Stromal cell of bone marrow (primary cell): ENCODE measurements around the gene NAP1L4.
"Not testable (repeated sequence)": the region's sequence is repeated elsewhere in the genome, so short reads cannot be mapped to it uniquely, and the experiment has no call there.

Experiments used
- DNase-seq: peaks from one replicate; pipeline ENCODE4 v3.0.0-alpha.2; 2012; ENCODE audit warnings: low read depth

NAP1L4 gene

DNA sequence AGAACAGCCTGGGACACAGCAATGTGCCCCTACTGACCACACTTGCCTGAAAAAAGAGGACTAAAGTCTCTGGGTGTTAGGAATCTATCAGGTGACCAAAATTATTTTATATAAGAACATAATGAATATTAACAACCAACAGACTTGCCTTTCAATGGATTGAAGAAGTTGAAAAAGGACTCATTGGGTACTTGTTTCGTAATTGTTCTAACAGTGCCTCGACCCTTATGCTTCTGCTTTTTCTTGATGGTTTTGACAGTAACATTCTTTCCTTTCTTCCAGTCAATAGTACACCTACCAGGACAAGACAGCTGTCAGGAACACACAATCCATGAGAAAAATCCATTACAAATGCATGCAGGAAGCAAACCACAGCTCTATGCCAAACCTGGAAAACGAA lies 33.9 kb downstream of the NAP1L4 start:
- no peak for DNase-seq

DNA sequence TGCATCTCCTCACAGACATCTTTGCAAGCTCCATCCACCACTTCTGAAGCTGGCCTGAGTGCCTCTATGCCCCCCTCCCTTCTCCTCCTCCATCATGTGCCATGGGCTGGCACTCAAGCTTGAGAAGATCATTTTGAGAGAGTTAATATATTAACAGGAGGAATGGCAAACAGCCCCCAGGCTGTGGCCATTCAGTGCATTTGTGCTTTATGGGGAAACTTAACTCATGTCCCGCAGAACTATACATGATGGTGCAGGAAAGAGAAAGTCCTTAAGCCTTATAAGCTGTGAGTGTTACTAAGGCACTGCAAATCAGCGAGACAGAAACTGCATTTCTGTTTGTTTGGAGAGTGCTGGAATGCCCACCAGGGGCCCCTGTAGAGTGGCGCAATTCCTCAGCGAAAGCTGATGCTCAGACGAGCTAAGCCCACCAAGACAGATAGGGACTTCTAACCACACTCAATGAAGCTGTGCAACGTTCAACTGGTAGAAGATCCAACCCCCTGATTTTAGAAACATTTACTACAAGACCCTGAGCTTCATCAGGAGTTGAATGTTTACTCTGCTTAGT lies 36.1 kb downstream of the NAP1L4 start:
- DNase-seq = no peak

- no peak for DNase-seq
Measured at GRCh38 chr11:2954263-2954662, 37.9 kb downstream of the NAP1L4 start.

DNA sequence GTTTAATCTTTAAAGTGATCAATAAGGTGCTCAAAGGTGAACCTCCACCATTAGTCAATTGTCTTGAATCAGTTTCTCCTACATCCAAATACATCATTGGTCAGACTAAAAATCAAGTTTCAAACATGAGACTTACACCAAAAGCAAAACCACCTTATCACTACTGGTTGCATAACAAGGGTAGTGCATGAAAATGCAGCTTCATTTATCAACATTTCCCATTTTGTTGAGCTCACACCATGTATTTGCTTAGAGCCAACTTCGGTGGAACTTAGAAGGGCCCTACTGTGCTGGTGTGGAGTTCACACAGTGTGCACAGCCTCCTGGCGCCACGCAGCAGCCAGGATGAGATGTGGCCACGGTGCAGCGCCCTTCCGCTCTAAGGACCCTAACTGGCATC lies 39.8 kb downstream of the NAP1L4 start:
- DNase-seq = no peak

- no peak for DNase-seq
Measured at GRCh38 chr11:2951231-2952110, 40.7 kb downstream of the NAP1L4 start.

DNA sequence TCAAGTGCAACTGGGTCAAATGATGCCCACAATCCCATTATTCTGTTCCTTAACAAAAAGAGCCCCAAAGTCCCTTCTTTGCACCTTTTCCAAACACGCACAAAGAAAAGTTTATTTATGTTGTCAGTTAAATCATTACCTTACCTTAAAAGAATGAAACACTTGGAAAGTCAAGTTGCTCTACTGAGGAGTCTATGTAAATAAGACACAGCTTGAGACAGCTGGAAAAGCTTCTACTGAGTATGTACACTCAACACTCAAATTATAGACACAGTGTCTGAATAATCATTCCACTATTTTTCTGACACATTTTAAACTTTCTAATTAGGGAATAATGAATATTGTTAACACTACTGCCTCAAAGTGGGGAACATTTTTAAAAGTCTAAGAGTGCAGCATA lies 41.3 kb downstream of the NAP1L4 start:
- no peak for DNase-seq

DNA sequence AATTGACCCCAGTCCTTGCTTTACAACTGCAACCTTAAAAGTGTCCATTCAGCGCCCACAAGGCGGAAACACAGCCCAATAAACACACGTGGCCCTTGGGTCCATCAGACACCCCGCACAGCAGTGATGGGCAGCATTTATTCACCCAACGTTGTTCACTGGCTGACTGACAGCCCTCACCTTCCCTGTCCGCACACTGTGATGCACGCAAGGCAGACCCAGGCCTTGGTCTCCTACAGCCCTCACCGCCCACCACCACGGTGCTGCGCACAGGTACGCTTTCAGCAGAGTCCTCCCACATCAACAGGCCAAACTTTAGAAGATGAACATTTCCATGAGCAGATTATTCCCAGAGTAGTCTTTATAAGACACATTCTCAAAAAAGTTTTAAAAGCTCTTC lies 42.2 kb downstream of the NAP1L4 start:
- no peak for DNase-seq

DNA sequence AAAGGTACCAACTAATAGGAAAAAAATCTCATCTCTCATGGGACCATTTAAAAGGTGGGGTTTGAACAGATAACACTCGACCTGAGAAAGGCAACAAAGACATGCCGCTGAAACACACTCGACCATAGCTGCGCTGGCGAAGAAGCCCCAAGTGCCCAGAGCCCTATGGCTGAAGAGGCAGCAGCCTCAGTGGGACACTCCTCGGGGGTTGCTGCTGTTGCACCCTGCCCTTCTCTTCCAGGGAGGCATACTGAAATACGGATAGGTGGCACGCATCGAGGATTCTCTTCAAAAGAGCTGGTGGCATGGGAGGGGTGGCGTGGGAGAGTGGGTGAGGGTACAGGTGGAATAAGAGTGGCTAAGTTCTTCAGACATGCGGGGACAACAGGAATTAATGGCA lies 44.4 kb downstream of the NAP1L4 start:
- no peak for DNase-seq

DNA sequence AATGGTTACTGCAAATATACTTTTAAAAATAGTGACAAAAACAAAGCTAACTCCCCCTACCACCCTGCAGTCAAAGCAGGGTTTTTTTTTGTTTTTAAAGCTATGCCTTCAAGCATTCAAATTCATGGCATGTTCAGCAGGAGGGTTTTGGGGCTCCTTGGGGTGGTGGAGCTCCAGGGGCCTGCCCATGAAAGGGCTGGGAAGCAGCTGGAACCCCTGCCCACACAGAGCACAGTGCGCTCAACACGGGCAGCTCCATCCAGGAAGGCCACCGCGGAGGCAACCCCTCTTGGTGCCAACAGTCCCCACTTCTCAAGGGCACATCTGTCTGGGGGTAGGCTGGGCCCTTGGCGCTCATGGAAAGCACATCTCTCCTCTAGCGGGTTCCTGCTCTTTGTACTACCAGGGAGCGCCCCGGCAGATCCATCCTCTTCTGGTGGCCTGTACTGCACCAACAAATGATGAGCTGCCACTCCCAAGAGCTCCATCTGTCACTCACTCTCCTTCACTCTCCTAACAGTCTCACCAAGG lies 46.3 kb downstream of the NAP1L4 start:
- no peak for DNase-seq

- peak; percentile 87 for DNase-seq
Measured at GRCh38 chr11:2945031-2945756, 46.9 kb downstream of the NAP1L4 start.

GRCh38 chr11:2944530-2944929 lies 47.6 kb downstream of the NAP1L4 start:
- no peak for DNase-seq

DNA sequence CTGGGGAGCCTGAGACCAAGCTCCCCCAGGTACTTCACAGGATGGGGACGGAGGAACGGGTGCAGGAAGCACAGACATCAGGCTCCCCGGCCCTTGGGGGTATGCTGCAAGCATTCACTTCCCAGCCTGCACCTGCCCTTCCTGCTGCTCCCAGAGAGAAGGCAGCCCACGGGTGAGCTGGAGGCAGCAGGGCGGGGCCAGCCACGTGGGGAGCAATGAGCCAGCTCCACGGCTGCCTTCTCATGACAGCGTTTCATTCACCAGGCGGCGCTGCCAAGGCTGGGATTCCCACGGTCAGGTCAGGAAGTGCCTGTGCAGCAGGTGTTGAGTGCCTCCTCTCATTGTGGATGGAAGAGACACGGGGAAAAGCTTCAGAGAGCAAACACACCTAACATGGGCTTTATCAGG lies 48.4 kb downstream of the NAP1L4 start:
- DNase-seq = no peak

DNA sequence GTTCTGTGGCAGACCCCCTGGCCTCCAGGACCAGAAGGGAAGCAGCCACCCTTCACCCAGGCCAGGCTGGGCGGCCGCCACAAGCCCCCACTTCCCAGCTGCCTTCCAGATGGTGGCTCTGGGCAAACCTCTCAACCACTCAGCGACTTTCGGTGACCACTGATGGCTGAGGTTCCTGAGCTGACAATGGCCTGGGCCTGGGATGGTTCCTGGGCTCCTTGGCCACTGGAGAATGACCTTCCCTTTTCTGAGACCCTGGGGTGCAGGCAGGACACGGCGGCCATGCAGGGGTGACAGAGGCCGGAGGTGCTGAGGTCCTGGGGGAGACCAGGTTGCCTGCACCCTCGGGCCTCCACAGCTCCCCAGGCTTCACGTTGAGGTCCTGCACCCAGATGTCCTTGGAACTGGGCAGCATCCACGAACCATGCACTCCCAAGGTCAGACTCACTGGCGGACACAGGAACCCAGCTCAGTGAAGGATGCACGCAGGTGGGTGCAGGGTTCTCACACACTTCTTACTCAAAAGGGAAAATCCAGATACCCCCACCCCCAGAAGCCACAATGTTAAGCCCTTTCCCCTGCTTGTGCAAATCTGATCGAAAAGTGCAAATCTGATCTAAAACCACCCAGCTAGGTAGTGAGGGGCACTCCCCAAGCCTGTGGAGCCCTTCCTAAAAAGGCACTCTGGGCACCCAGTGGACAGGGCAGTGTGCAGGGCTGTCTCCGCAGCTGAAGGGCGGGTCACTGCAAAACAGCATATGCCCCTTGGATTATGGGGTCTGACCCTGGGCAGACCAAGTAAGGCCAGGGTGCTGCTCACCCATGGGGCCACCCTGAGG lies 49.0 kb downstream of the NAP1L4 start:
- DNase-seq = no peak

GRCh38 chr11:2942447-2942846 lies 49.7 kb downstream of the NAP1L4 start:
- no peak for DNase-seq

DNA sequence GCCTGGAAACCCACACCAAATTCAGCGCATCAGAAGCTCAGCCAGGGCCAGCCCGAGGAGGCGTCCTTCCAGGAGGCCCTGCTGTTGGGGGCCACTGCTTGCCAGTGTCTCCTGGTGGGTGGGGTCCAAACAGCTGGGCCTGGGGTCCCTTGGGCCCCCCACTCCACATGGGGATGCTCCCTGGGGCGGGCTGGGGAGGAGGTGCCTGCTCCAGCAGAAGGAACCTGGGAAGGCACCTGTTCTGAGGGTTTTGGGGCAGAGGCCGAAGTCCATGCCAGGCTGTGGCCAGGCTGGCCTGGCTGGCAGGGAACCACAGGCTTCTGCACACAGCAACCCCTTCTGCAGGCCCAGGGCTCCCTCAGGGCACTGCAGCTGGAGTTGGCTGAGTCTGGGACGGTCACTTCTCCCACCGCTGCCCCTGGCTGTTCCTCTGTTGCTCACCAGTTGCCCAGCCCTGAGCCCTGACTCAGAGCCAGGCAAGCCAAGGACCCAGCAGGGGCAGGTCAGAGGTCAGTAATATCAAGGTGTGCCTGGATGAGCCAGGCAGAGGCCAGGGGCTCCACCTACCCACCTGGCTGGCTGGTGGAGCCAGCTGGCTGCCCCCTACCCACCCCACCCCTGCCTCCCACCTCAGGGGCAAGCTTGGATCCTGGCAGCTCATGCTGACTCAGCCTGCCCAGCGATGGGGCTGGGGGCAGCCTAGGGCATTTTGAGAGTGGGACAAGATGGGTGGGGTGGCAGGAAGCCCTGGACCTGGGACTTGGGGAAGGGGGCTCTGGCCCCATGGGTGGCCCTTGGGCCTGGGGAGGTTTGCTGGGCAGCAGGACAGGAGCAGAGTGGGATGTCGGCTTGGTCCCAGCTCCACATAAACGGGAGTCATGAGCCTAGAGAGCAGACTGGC lies 51.0 kb downstream of the NAP1L4 start:
- DNase-seq = no peak

DNA sequence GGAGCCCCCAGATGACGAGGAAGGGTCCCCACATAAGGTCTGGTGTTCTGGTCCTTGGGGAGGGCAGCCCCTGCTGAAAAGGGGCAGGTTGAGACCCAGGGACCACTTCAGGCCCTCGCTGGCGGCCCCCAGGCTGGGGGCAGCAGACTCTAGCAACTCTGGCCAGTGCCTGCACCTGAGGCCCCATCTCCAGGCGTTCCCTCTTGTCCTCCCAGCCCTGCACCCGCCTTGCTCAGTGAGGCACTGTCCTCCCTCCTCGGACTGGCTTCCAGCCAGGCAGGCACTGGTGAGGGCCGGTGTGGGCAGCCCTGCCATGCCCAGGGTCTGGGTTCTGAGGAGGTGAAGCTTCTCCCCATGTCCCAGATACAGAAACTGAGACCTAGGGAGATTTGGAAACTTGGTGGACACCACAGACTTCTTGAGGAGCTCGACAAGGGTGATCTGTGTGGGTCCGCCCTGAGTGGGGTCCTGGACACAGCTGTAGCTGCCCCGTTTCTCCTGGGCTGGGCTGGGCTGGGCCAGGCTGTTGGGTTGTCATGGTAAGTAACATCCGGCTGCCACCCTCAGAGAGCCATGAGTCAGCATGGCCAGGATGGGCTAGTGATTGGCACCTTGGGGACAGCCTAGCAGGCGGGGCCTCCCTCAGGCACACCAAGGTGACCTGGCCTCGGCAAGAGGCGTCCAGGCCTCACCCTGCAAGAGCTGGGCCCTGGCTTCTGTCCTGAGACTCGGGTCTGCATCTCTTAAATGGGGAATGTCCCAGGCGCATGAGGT lies 51.8 kb downstream of the NAP1L4 start:
- no peak for DNase-seq

GRCh38 chr11:2938458-2939418 lies 53.4 kb downstream of the NAP1L4 start:
- DNase-seq = not testable (repeated sequence)

DNA sequence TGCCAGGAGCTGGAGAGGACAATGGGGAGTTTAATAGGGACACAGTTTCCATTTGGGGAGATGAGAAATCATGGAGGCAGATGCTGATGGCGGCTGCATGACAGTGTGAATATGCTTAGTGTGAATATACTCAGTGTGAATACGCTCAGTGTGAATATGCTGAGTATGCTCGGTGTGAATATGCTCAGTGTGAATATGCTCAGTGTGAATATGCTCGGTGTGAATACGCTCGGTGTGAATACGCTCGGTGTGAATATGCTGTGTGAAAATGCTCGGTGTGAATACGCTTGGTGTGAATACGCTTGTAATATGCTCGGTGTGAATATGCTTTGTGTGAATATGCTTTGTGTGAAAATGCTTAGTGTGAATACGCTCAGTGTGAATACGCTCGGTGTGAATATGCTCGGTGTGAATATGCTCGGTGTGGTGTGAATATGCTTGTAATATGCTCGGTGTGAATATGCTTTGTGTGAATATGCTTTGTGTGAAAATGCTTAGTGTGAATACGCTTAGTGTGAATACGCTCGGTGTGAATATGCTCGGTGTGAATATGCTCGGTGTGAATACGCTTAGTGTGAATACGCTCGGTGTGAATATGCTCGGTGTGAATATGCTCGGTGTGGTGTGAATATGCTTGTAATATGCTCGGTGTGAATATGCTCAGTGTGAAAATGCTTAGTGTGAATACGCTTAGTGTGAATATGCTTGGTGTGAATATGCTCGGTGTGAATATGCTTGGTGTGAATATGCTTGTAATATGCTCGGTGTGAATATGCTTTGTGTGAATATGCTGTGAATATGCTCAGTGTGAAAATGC lies 54.3 kb downstream of the NAP1L4 start:
- DNase-seq = not testable (repeated sequence)
